HEK293 (cell line): ENCODE data around the gene KCTD14.

Source experiments
- CTCF ChIA-PET: fragments of 350-600 bp; formaldehyde crosslinking; extraction: SDS; loops from one replicate; lab custom pipeline; 2021; ENCODE audit warnings: antibody characterized with exemption; lab: Yijun Ruan, JAX
- POLR2A ChIA-PET: fragments of 300-600 bp; formaldehyde crosslinking; extraction: SDS; loops from one replicate; lab custom pipeline; 2020; ENCODE audit warnings: antibody characterized with exemption, inconsistent platforms; lab: Yijun Ruan, JAX
- H3K27ac ChIP-seq: fragments of 200-500 bp; sonication (Bioruptor generic); 2 replicates; pipeline ENCODE4 v1.5.1; 2014; ENCODE audit warnings: low read depth, low read length, control low read depth, inconsistent platforms; ENCODE audit errors: extremely low read depth
- H3K36me3 ChIP-seq, 2 experiments: fragments of 200-500 bp in 1 of 2; sonication (Bioruptor generic) in 1 of 2; 1 replicate in 1 of 2; 2 replicates in 1 of 2; pipeline ENCODE4 v1.5.1; 2014 to 2017; ENCODE audit warnings: inconsistent platforms in 2 of 2, low read length in 2 of 2; ENCODE audit not compliant: control insufficient read depth in 2 of 2, insufficient read depth in 1 of 2
- H3K4me1 ChIP-seq: fragments of 200-500 bp; sonication (Bioruptor generic); 2 replicates; pipeline ENCODE4 v1.5.1; 2014; ENCODE audit warnings: mild to moderate bottlenecking, low read length, inconsistent platforms; ENCODE audit not compliant: control insufficient read depth, insufficient read depth
- H3K4me3 ChIP-seq: 2 replicates; pipeline ENCODE4 v1.5.1; 2011; ENCODE audit warnings: low read depth, mild to moderate bottlenecking, control low read depth, low read length, moderate library complexity
- H3K9me3 ChIP-seq: fragments of 200-500 bp; sonication (Bioruptor generic); 2 replicates; pipeline ENCODE4 v1.5.1; 2014; ENCODE audit warnings: low read depth, low read length, inconsistent platforms; ENCODE audit not compliant: control insufficient read depth, insufficient read depth
- EGR2 ChIP-seq: fragments of 450-650 bp; formaldehyde crosslinking; IDR thresholded peaks from 2 replicates; pipeline ENCODE4 v1.5.1; 2016; ENCODE audit warnings: low read depth, missing biosample characterization, missing genetic modification characterization
- HOXA7 ChIP-seq: sonication (generic); formaldehyde crosslinking; IDR thresholded peaks from 2 replicates; pipeline ENCODE4 v1.8.1; 2022; ENCODE audit warnings: missing genetic modification reagents, borderline replicate concordance
- OVOL3 ChIP-seq: fragments of 450-650 bp; formaldehyde crosslinking; IDR thresholded peaks from 2 replicates; pipeline ENCODE4 v1.5.1; 2016; ENCODE audit warnings: missing biosample characterization, missing genetic modification characterization
- RBAK ChIP-seq: fragments of 450-650 bp; formaldehyde crosslinking; IDR thresholded peaks from 2 replicates; pipeline ENCODE4 v1.5.1; 2016; ENCODE audit warnings: missing biosample characterization, missing genetic modification characterization
- ZIC2 ChIP-seq: fragments of 450-650 bp; formaldehyde crosslinking; IDR thresholded peaks from 2 replicates; pipeline ENCODE4 v1.5.1; 2016; ENCODE audit warnings: missing biosample characterization, missing genetic modification characterization
- ZNF221 ChIP-seq: fragments of 450-650 bp; formaldehyde crosslinking; IDR thresholded peaks from 2 replicates; pipeline ENCODE4 v1.5.1; 2017; ENCODE audit warnings: missing biosample characterization, missing genetic modification characterization, borderline replicate concordance
- ZNF239 ChIP-seq: fragments of 450-650 bp; formaldehyde crosslinking; IDR thresholded peaks from 2 replicates; pipeline ENCODE4 v1.5.1; 2016; ENCODE audit warnings: missing biosample characterization, missing genetic modification characterization
- ZNF266 ChIP-seq: fragments of 450-650 bp; formaldehyde crosslinking; IDR thresholded peaks from 2 replicates; pipeline ENCODE4 v1.5.1; 2016; ENCODE audit warnings: missing biosample characterization, missing genetic modification characterization, low read depth
- ZNF416 ChIP-seq: fragments of 450-650 bp; formaldehyde crosslinking; IDR thresholded peaks from 2 replicates; pipeline ENCODE4 v1.5.1; 2016; ENCODE audit warnings: missing biosample characterization, missing genetic modification characterization
- ZNF473 ChIP-seq: fragments of 450-650 bp; formaldehyde crosslinking; IDR thresholded peaks from 2 replicates; pipeline ENCODE4 v1.5.1; 2017; ENCODE audit warnings: missing biosample characterization, missing genetic modification characterization
- ZNF48 ChIP-seq: fragments of 450-650 bp; formaldehyde crosslinking; IDR thresholded peaks from 2 replicates; pipeline ENCODE4 v1.5.1; 2016; ENCODE audit warnings: missing biosample characterization, missing genetic modification characterization
- ZNF501 ChIP-seq: fragments of 450-650 bp; formaldehyde crosslinking; IDR thresholded peaks from 2 replicates; pipeline ENCODE4 v1.5.1; 2016; ENCODE audit warnings: missing biosample characterization, missing genetic modification characterization
- ZNF529 ChIP-seq: fragments of 450-650 bp; formaldehyde crosslinking; IDR thresholded peaks from 2 replicates; pipeline ENCODE4 v1.5.1; 2017; ENCODE audit warnings: missing genetic modification characterization, missing biosample characterization; ENCODE audit not compliant: insufficient replicate concordance
- ZNF600 ChIP-seq: fragments of 450-650 bp; formaldehyde crosslinking; IDR thresholded peaks from 2 replicates; pipeline ENCODE4 v1.5.1; 2016; ENCODE audit warnings: missing biosample characterization, missing genetic modification characterization
- ZNF621 ChIP-seq: fragments of 450-650 bp; formaldehyde crosslinking; IDR thresholded peaks from 2 replicates; pipeline ENCODE4 v1.5.1; 2017; ENCODE audit warnings: missing biosample characterization, missing genetic modification characterization
- ZNF624 ChIP-seq: fragments of 450-650 bp; formaldehyde crosslinking; IDR thresholded peaks from 2 replicates; pipeline ENCODE4 v1.5.1; 2017; ENCODE audit warnings: missing biosample characterization, missing genetic modification characterization
- ZNF664 ChIP-seq: fragments of 450-650 bp; formaldehyde crosslinking; IDR thresholded peaks from 2 replicates; pipeline ENCODE4 v1.5.1; 2016; ENCODE audit warnings: missing biosample characterization, missing genetic modification characterization
- TF ChIP-seq, protein P1 (sequence below): fragments of 450-650 bp; formaldehyde crosslinking; IDR thresholded peaks from 2 replicates; pipeline ENCODE4 v1.5.1; 2017; ENCODE audit warnings: missing biosample characterization, missing genetic modification characterization
- TF ChIP-seq, protein P2 (sequence below): fragments of 450-650 bp; formaldehyde crosslinking; IDR thresholded peaks from 2 replicates; pipeline ENCODE4 v1.5.1; 2017; ENCODE audit warnings: missing biosample characterization, missing genetic modification characterization
- TF ChIP-seq, protein P3 (sequence below): fragments of 450-650 bp; formaldehyde crosslinking; IDR thresholded peaks from 2 replicates; pipeline ENCODE4 v1.5.1; 2016; ENCODE audit warnings: missing biosample characterization, missing genetic modification characterization, borderline replicate concordance
- TF ChIP-seq, protein P4 (sequence below): fragments of 450-650 bp; formaldehyde crosslinking; IDR thresholded peaks from 2 replicates; pipeline ENCODE4 v1.5.1; 2017; ENCODE audit warnings: missing biosample characterization, mild to moderate bottlenecking, missing genetic modification characterization, moderate library complexity
- TF ChIP-seq, protein P5 (sequence below): fragments of 450-650 bp; formaldehyde crosslinking; IDR thresholded peaks from 2 replicates; pipeline ENCODE4 v1.5.1; 2016; ENCODE audit warnings: missing biosample characterization, missing genetic modification characterization

KCTD14 gene

DNA sequence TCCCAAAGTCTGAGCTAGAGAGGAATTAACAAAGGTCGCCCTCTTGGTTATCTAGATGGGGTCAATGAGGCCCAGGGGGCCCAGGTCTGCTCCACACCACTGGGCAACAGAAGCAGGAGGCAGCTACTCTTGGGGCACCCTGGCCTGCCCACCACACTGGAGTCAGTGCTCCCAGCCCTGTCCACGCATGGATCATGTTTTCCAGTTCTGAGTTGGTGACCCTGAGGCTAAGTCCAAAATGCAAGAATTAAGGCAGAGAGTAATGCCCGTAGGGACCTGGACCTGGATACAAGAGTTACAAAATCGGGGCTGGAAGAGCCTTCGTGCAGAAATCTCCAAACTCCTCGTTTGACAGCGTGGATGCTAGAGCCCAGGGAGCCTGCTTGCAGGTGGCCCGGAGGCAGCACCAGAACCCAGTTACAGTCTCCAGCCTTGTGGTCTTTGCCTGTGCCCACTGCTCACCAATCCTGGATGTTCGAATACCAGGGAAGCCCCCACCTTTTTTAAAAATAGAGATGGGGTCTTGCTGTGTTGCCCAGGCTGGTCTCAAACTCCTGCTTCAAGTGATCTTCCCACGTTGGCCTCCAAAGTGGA lies 34.5 kb upstream of the KCTD14 start (continued):
- TF ChIP-seq, protein P1, sequence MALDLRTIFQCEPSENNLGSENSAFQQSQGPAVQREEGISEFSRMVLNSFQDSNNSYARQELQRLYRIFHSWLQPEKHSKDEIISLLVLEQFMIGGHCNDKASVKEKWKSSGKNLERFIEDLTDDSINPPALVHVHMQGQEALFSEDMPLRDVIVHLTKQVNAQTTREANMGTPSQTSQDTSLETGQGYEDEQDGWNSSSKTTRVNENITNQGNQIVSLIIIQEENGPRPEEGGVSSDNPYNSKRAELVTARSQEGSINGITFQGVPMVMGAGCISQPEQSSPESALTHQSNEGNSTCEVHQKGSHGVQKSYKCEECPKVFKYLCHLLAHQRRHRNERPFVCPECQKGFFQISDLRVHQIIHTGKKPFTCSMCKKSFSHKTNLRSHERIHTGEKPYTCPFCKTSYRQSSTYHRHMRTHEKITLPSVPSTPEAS (tag by site-specific recombination) = no peak
- no peak for TF ChIP-seq ZNF621 (tag by site-specific recombination)
- no peak for TF ChIP-seq RBAK (tag by site-specific recombination)
- TF ChIP-seq, protein P2, sequence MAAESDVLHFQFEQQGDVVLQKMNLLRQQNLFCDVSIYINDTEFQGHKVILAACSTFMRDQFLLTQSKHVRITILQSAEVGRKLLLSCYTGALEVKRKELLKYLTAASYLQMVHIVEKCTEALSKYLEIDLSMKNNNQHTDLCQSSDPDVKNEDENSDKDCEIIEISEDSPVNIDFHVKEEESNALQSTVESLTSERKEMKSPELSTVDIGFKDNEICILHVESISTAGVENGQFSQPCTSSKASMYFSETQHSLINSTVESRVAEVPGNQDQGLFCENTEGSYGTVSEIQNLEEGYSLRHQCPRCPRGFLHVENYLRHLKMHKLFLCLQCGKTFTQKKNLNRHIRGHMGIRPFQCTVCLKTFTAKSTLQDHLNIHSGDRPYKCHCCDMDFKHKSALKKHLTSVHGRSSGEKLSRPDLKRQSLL = no peak
- TF ChIP-seq ZNF501 (tag by site-specific recombination) = no peak
- no peak for TF ChIP-seq ZNF239 (tag by site-specific recombination)
- TF ChIP-seq ZNF664 (tag by site-specific recombination) = no peak
- no peak for TF ChIP-seq HOXA7 (CRISPR knock-in tag)
- TF ChIP-seq ZNF473 (tag by site-specific recombination) = no peak
- TF ChIP-seq, protein P3, sequence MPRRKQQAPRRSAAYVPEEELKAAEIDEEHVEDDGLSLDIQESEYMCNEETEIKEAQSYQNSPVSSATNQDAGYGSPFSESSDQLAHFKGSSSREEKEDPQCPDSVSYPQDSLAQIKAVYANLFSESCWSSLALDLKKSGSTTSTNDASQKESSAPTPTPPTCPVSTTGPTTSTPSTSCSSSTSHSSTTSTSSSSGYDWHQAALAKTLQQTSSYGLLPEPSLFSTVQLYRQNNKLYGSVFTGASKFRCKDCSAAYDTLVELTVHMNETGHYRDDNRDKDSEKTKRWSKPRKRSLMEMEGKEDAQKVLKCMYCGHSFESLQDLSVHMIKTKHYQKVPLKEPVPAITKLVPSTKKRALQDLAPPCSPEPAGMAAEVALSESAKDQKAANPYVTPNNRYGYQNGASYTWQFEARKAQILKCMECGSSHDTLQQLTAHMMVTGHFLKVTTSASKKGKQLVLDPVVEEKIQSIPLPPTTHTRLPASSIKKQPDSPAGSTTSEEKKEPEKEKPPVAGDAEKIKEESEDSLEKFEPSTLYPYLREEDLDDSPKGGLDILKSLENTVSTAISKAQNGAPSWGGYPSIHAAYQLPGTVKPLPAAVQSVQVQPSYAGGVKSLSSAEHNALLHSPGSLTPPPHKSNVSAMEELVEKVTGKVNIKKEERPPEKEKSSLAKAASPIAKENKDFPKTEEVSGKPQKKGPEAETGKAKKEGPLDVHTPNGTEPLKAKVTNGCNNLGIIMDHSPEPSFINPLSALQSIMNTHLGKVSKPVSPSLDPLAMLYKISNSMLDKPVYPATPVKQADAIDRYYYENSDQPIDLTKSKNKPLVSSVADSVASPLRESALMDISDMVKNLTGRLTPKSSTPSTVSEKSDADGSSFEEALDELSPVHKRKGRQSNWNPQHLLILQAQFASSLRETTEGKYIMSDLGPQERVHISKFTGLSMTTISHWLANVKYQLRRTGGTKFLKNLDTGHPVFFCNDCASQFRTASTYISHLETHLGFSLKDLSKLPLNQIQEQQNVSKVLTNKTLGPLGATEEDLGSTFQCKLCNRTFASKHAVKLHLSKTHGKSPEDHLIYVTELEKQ (tag by site-specific recombination) = no peak

DNA sequence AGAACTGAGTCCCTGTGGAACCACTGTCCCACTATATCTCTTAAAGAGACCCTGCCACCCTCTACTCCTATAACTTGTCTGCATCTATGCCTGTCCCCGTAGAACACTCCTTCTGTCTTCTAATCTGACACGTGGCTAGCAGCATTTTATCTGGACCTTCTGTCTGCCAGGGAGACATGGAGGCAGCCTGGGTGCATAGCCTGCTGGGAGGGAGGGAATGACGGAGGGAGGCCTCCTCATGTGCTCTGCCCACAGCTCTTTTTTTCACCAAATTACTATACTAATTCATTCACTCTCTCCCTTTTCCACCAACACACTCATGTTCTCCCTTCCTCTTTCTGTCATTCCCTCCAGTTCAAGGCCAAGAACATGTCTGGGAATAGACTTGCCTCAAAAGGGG lies 33.0 kb upstream of the KCTD14 start:
- no peaks in the 10 kb centered on the region for H3K36me3 ChIP-seq
- H3K4me3 ChIP-seq = no peak overlapping the region
- TF ChIP-seq ZNF48 (tag by site-specific recombination) (no peak), ZIC2 (no peak), ZNF624 (tag by site-specific recombination) (no peak), OVOL3 (tag by site-specific recombination) (no peak), ZNF600 (tag by site-specific recombination) (no peak), ZNF416 (no peak), ZNF221 (no peak), ZNF529 (tag by site-specific recombination) (no peak), EGR2 (tag by site-specific recombination) (no peak), ZNF266 (tag by site-specific recombination) (no peak)
- TF ChIP-seq, protein P4, sequence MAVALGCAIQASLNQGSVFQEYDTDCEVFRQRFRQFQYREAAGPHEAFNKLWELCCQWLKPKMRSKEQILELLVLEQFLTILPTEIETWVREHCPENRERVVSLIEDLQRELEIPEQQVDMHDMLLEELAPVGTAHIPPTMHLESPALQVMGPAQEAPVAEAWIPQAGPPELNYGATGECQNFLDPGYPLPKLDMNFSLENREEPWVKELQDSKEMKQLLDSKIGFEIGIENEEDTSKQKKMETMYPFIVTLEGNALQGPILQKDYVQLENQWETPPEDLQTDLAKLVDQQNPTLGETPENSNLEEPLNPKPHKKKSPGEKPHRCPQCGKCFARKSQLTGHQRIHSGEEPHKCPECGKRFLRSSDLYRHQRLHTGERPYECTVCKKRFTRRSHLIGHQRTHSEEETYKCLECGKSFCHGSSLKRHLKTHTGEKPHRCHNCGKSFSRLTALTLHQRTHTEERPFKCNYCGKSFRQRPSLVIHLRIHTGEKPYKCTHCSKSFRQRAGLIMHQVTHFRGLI = no peak
- TF ChIP-seq, protein P5, sequence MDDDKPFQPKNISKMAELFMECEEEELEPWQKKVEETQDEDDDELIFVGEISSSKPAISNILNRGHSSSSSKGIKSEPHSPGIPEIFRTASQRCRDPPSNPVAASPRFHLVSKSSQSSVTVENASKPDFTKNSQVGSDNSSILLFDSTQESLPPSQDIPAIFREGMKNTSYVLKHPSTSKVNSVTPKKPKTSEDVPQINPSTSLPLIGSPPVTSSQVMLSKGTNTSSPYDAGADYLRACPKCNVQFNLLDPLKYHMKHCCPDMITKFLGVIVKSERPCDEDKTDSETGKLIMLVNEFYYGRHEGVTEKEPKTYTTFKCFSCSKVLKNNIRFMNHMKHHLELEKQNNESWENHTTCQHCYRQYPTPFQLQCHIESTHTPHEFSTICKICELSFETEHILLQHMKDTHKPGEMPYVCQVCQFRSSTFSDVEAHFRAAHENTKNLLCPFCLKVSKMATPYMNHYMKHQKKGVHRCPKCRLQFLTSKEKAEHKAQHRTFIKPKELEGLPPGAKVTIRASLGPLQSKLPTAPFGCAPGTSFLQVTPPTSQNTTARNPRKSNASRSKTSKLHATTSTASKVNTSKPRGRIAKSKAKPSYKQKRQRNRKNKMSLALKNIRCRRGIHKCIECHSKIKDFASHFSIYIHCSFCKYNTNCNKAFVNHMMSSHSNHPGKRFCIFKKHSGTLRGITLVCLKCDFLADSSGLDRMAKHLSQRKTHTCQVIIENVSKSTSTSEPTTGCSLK (tag by site-specific recombination) = no peak
- no peaks in the 10 kb centered on the region for H3K4me1 ChIP-seq
- no peak overlapping the region for H3K27ac ChIP-seq
- POLR2A ChIA-PET = no interaction called here
- H3K9me3 ChIP-seq = no peaks in the 10 kb centered on the region
- CTCF ChIA-PET = no interaction called here
